Loucy (cell line): ENCODE measurements around the gene NPAS1.
"Not testable (repeated sequence)": the region's sequence is repeated elsewhere in the genome, so short reads cannot be mapped to it uniquely, and the experiment has no call there.

Source experiments
- H2AFZ ChIP-seq: fragments of 200-600 bp; sonication (generic); 2 replicates; pipeline ENCODE4 v1.6.0; 2016; ENCODE audit warnings: antibody characterized with exemption, mild to moderate bottlenecking, low read length, moderate library complexity
- H3F3A ChIP-seq: fragments of 200-600 bp; 2 replicates; pipeline ENCODE4 v1.6.0; 2016; ENCODE audit warnings: antibody characterized with exemption, low read depth, mild to moderate bottlenecking
- H3K27me3 ChIP-seq: fragments of 200-600 bp; sonication (generic); 2 replicates; pipeline ENCODE4 v1.6.1; 2014; ENCODE audit warnings: low read length, mild to moderate bottlenecking; ENCODE audit not compliant: insufficient read depth, poor library complexity, severe bottlenecking
- H3K36me3 ChIP-seq: fragments of 200-600 bp; sonication (generic); 2 replicates; pipeline ENCODE4 v1.6.1; 2016; ENCODE audit warnings: low read length; ENCODE audit not compliant: insufficient read depth
- H3K4me1 ChIP-seq: fragments of 200-600 bp; sonication (generic); 2 replicates; pipeline ENCODE4 v1.5.1; 2014; ENCODE audit warnings: low read length, mild to moderate bottlenecking; ENCODE audit not compliant: insufficient read depth, poor library complexity, severe bottlenecking
- H3K4me2 ChIP-seq: fragments of 200-600 bp; sonication (generic); 2 replicates; pipeline ENCODE4 v1.6.0; 2014; ENCODE audit warnings: antibody characterized with exemption, low read length, low read depth, mild to moderate bottlenecking; ENCODE audit not compliant: poor library complexity, severe bottlenecking
- H3K4me3 ChIP-seq: fragments of 200-600 bp; sonication (generic); 2 replicates; pipeline ENCODE4 v1.5.1; 2014; ENCODE audit warnings: low read length, mild to moderate bottlenecking, mixed read lengths; ENCODE audit not compliant: poor library complexity, severe bottlenecking
- H3K79me2 ChIP-seq: fragments of 200-600 bp; sonication (generic); 2 replicates; pipeline ENCODE4 v1.6.1; 2014; ENCODE audit warnings: low read length; ENCODE audit not compliant: insufficient read depth
- H3K9ac ChIP-seq: fragments of 200-600 bp; sonication (generic); 2 replicates; pipeline ENCODE4 v1.6.0; 2014; ENCODE audit warnings: mild to moderate bottlenecking, low read depth, low read length, moderate library complexity; ENCODE audit not compliant: poor library complexity, severe bottlenecking
- H3K9me2 ChIP-seq: fragments of 200-600 bp; sonication (generic); replicated peaks from 2 replicates; pipeline ENCODE4 v1.6.1; 2016; ENCODE audit warnings: low read depth, low read length, mixed read lengths
- H3K9me3 ChIP-seq: fragments of 200-600 bp; sonication (generic); 2 replicates; pipeline ENCODE4 v1.6.1; 2014; ENCODE audit warnings: mild to moderate bottlenecking, antibody characterized with exemption, low read length, low read depth; ENCODE audit not compliant: insufficient read depth
- H4K20me1 ChIP-seq: fragments of 200-600 bp; sonication (generic); 2 replicates; pipeline ENCODE4 v1.6.0; 2014; ENCODE audit warnings: antibody characterized with exemption, low read length, mild to moderate bottlenecking; ENCODE audit not compliant: insufficient read depth, poor library complexity, severe bottlenecking
- CTCF ChIP-seq: fragments of 200-600 bp; sonication (generic); conservative IDR thresholded peaks from 2 replicates; pipeline ENCODE4 v1.5.1; 2014; ENCODE audit warnings: mild to moderate bottlenecking, antibody characterized with exemption, low read length
- EZH2phosphoT487 ChIP-seq: fragments of 200-600 bp; IDR thresholded peaks from 2 replicates; pipeline ENCODE4 v1.6.1; 2018; ENCODE audit warnings: antibody characterized with exemption, mild to moderate bottlenecking, moderate library complexity, borderline replicate concordance

The NPAS1 gene

DNA sequence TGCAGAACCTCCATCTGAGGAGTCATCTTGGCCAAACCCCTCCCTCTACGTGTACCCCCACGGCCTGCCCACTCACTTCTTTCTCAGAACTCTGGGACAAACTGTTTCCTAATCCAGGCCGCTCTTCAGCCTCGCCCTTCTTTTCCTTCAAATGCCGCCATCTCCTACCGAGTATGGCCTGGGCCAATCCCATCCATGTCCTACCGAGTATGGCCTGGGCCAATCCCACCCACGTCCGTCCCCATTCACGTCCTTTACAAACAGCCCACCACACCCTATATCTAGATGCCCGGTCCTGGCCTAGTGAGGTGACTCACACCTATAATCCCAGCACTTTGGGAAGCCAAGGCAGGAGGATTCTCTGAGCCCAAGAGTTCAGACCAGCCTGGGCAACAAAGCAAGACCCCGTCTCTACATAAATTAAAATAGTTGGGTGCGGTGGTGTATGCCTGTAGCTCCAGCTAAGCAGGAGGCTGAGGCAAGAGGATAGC, 27.7 kb downstream of the NPAS1 start:
- peaks cover 9% of the 10 kb centered on the region for H4K20me1 ChIP-seq
- H3K9me2 ChIP-seq = no peaks in the 10 kb centered on the region
- H3K27me3 ChIP-seq = no peaks in the 10 kb centered on the region
- no peaks in the 10 kb centered on the region for H3K36me3 ChIP-seq
- H3K4me2 ChIP-seq = peak overlapping the region; percentile 92
- H3K9ac ChIP-seq = peak overlapping the region; percentile 29
- TF ChIP-seq EZH2phosphoT487 (no peak), CTCF (no peak)
- peaks cover 20% of the 10 kb centered on the region for H3K79me2 ChIP-seq
- no peaks in the 10 kb centered on the region for H3K9me3 ChIP-seq
- no peak overlapping the region for H2AFZ ChIP-seq
- H3K4me3 ChIP-seq = peak overlapping the region; percentile 91
- H3F3A ChIP-seq = no peaks in the 10 kb centered on the region
- peaks cover 16% of the 10 kb centered on the region for H3K4me1 ChIP-seq

DNA sequence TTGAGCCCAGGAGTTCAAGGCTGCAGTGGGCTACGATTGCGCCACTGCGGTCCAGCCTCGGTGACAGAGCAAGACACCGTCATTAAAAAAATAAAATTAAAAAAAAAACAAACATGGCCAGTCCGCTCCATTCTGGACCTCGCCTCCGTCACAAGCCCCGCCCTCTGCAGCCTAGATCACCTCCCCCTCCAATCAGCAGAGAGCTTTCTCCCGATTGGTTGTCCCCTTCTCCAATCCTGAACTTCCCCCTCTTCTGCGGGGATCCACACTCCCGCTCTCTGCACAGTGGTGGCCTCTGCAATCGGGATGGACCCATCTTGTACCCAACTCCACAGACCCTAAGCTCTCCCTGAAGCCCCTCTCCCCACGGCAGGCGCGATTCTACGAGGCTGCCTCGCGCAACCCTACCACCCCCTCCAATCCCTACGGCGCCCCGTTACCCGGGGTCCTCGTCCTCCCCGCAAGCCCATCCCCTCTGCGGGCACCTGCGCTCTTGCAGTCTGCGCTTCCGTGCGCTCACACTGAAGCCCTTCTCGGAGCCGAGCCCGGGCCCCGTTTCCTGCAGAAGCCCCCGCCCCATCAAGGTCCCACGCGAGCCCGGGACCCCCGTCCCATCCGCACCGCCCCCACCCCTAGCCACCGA, 28.2 kb downstream of the NPAS1 start:
- no peaks in the 10 kb centered on the region for H3F3A ChIP-seq
- peaks cover 9% of the 10 kb centered on the region for H4K20me1 ChIP-seq
- no peak for TF ChIP-seq CTCF
- no peak for TF ChIP-seq EZH2phosphoT487
- H3K4me2 ChIP-seq = peak overlapping the region; percentile 92
- no peaks in the 10 kb centered on the region for H3K27me3 ChIP-seq
- peak overlapping the region; percentile 91 for H3K4me3 ChIP-seq
- peaks cover 16% of the 10 kb centered on the region for H3K4me1 ChIP-seq
- H3K9ac ChIP-seq = peak overlapping the region; percentile 85
- H2AFZ ChIP-seq = peak overlapping the region; percentile 91
- H3K79me2 ChIP-seq = peaks cover 20% of the 10 kb centered on the region
- H3K9me3 ChIP-seq = no peaks in the 10 kb centered on the region
- H3K9me2 ChIP-seq = no peaks in the 10 kb centered on the region
- no peaks in the 10 kb centered on the region for H3K36me3 ChIP-seq

DNA sequence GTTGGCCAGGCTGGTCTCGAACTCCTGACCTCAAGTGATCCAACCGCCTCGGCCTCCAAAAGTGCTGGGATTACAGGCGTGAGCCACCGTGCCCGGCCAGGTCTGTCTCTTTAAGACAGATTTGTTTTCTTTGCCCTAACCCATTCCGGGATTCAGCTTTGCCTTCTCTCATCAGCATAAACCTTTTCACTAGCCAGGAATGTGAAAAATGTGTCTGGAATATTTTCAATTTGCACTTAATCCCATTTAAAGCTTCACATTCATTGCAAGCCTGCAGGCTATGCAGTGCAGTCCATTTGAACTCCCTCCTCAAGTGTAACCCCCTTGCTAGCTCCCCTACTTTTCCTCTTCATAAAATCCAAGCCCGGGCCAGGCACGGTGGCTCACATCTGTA, 29.7 kb downstream of the NPAS1 start:
- Histone ChIP-seq H3K79me2 (peaks cover 20% of the 10 kb centered on the region), H3K4me3 (peak overlapping the region; percentile 64), H3K36me3 (no peaks in the 10 kb centered on the region), H3K4me2 (peak overlapping the region; percentile 58), H3K9me2 (no peaks in the 10 kb centered on the region), H3K4me1 (peaks cover 16% of the 10 kb centered on the region), H3F3A (no peaks in the 10 kb centered on the region), H4K20me1 (peaks cover 9% of the 10 kb centered on the region), H3K27me3 (no peaks in the 10 kb centered on the region), H2AFZ (peak overlapping the region; percentile 74), H3K9ac (peak overlapping the region; percentile 53), H3K9me3 (no peaks in the 10 kb centered on the region)
- TF ChIP-seq EZH2phosphoT487 = no peak
- no peak for TF ChIP-seq CTCF

- H3K4me3 ChIP-seq, H3F3A ChIP-seq, H3K9me3 ChIP-seq, H2AFZ ChIP-seq, H4K20me1 ChIP-seq, H3K36me3 ChIP-seq, H3K4me2 ChIP-seq, H3K27me3 ChIP-seq, H3K9ac ChIP-seq, H3K9me2 ChIP-seq: not testable (repeated sequence)
- Histone ChIP-seq H3K79me2 (peaks cover 20% of the 10 kb centered on the region), H3K4me1 (peaks cover 16% of the 10 kb centered on the region)
Observed at GRCh38 chr19:47050562-47050961, 30.9 kb downstream of the NPAS1 start.
